ENCODE results near the gene GPC6.

GPC6 gene

GRCh38 chr13:94344126-94344818 lies 1117.7 kb downstream of the GPC6 start:
- no peak for DNase-seq

- peak in 1 of 2 experiments; percentile 44 for DNase-seq
Measured at GRCh38 chr13:94345374-94346195, 1119.0 kb downstream of the GPC6 start.

GRCh38 chr13:94346261-94347019 lies 1119.8 kb downstream of the GPC6 start:
- DNase-seq = no peak

GRCh38 chr13:94351292-94351990 lies 1124.8 kb downstream of the GPC6 start:
- no peak for DNase-seq

GRCh38 chr13:94352057-94352456 lies 1125.5 kb downstream of the GPC6 start:
- no peak for DNase-seq

- no peak for DNase-seq
Measured at GRCh38 chr13:94353167-94353710, 1126.6 kb downstream of the GPC6 start.

- no peak for DNase-seq
Measured at GRCh38 chr13:94359875-94360274, 1133.3 kb downstream of the GPC6 start.

GRCh38 chr13:94362411-94362909 lies 1135.9 kb downstream of the GPC6 start:
- DNase-seq = peak; percentile 68 to 72

GRCh38 chr13:94366677-94367076 lies 1140.1 kb downstream of the GPC6 start:
- no peak for DNase-seq

GRCh38 chr13:94369972-94370436 lies 1143.4 kb downstream of the GPC6 start:
- peak in 1 of 2 experiments; percentile 40 for DNase-seq

GRCh38 chr13:94371855-94372254 lies 1145.2 kb downstream of the GPC6 start:
- DNase-seq = no peak

GRCh38 chr13:94382517-94382916 lies 1155.9 kb downstream of the GPC6 start:
- DNase-seq = no peak

- DNase-seq = no peak
Measured at GRCh38 chr13:94382960-94383359, 1156.4 kb downstream of the GPC6 start.

- DNase-seq = no peak
Measured at GRCh38 chr13:94384231-94384905, 1157.8 kb downstream of the GPC6 start.

GRCh38 chr13:94387047-94387446 lies 1160.4 kb downstream of the GPC6 start:
- no peak for DNase-seq

GRCh38 chr13:94389604-94390351 lies 1163.2 kb downstream of the GPC6 start:
- no peak for DNase-seq

GRCh38 chr13:94390881-94391280 lies 1164.3 kb downstream of the GPC6 start:
- DNase-seq = no peak

GRCh38 chr13:94394723-94395122 lies 1168.1 kb downstream of the GPC6 start:
- DNase-seq = peak; percentile 6 to 69

GRCh38 chr13:94395860-94396259 lies 1169.3 kb downstream of the GPC6 start:
- DNase-seq = no peak

GRCh38 chr13:94399812-94400211 lies 1173.2 kb downstream of the GPC6 start:
- DNase-seq = no peak

- DNase-seq = no peak
Measured at GRCh38 chr13:94400874-94401273, 1174.3 kb downstream of the GPC6 start.
